Measurements from ENCODE around the gene SCYGR3. TPM values are rescaled to one million over a fixed set of nuclear protein-coding genes. Genes with fewer than 3 reads are reported as not detected.

SCYGR3 gene
- total RNA-seq, 1 donor from 2014 or later: not detected

GRCh38 chr2:227578642-227579041 is 36.0 kb downstream of the SCYGR3 start:
- Mint-ChIP-seq H3K4me1 (no peaks in the 10 kb centered on the region), H3K27ac (ENCODE audit: unreplicated experiment) (no peak overlapping the region), H3K9me3 (peaks cover 11% of the 10 kb centered on the region), H3K36me3 (ENCODE audit: low read depth) (peaks cover 11% of the 10 kb centered on the region), H3K4me3 (no peak overlapping the region), H3K27me3 (ENCODE audit: low read depth) (no peaks in the 10 kb centered on the region)
- DNase-seq (ENCODE audit: low read depth, low spot score): no peak
- TF ChIP-seq CTCF (conservative IDR thresholded peaks at IDR 0.05): no peak

DNA sequence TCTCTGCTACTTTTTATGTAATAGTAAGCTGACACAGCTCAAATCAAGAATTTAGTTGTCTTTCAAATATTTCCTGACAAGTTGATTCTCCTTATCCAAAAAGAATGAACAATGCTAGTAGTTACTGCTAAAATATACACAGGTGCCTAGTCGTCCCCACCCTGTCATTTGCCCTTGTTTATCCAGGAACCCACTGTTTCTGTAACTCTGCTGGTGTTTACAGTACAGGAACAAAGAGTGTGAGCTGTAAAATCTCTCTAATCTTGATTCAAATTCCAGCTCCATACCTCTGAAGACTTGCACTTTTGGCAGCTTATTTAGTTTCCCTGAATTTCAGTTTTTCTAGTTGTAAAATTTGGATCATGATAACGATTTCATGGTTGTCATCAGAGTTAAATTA is 37.1 kb downstream of the SCYGR3 start:
- Mint-ChIP-seq H3K4me3 (no peak overlapping the region), H3K36me3 (ENCODE audit: low read depth) (peaks cover 9% of the 10 kb centered on the region), H3K27me3 (ENCODE audit: low read depth) (no peaks in the 10 kb centered on the region), H3K9me3 (peaks cover 9% of the 10 kb centered on the region), H3K27ac (ENCODE audit: unreplicated experiment) (no peak overlapping the region), H3K4me1 (no peaks in the 10 kb centered on the region)
- no peak for TF ChIP-seq CTCF (conservative IDR thresholded peaks at IDR 0.05)
- DNase-seq (ENCODE audit: low read depth, low spot score): no peak

- Mint-ChIP-seq H3K4me1 (no peaks in the 10 kb centered on the region), H3K4me3 (no peak overlapping the region), H3K27me3 (ENCODE audit: low read depth) (no peaks in the 10 kb centered on the region), H3K36me3 (ENCODE audit: low read depth) (peaks cover 2% of the 10 kb centered on the region), H3K27ac (ENCODE audit: unreplicated experiment) (no peak overlapping the region), H3K9me3 (peaks cover 6% of the 10 kb centered on the region)
- TF ChIP-seq CTCF (conservative IDR thresholded peaks at IDR 0.05): no peak
- no peak for DNase-seq (ENCODE audit: low read depth, low spot score)
Measured at GRCh38 chr2:227576812-227577211, 37.8 kb downstream of the SCYGR3 start.

GRCh38 chr2:227576110-227576509 is 38.5 kb downstream of the SCYGR3 start:
- H3K27me3 Mint-ChIP-seq (ENCODE audit: low read depth): no peaks in the 10 kb centered on the region
- TF ChIP-seq CTCF (conservative IDR thresholded peaks at IDR 0.05): no peak
- H3K36me3 Mint-ChIP-seq (ENCODE audit: low read depth): peaks cover 2% of the 10 kb centered on the region
- H3K9me3 Mint-ChIP-seq: peaks cover 5% of the 10 kb centered on the region
- DNase-seq (ENCODE audit: low read depth, low spot score): no peak
- no peaks in the 10 kb centered on the region for H3K4me1 Mint-ChIP-seq
- H3K4me3 Mint-ChIP-seq: no peak overlapping the region
- H3K27ac Mint-ChIP-seq (ENCODE audit: unreplicated experiment): no peak overlapping the region

GRCh38 chr2:227570615-227571014 is 44.0 kb downstream of the SCYGR3 start:
- Mint-ChIP-seq H3K27ac (ENCODE audit: unreplicated experiment) (no peak overlapping the region), H3K4me3 (no peak overlapping the region), H3K27me3 (ENCODE audit: low read depth) (no peaks in the 10 kb centered on the region), H3K36me3 (ENCODE audit: low read depth) (no peaks in the 10 kb centered on the region), H3K4me1 (no peaks in the 10 kb centered on the region), H3K9me3 (peaks cover 3% of the 10 kb centered on the region)
- no peak for DNase-seq (ENCODE audit: low read depth, low spot score)
- TF ChIP-seq CTCF (conservative IDR thresholded peaks at IDR 0.05): no peak

DNA sequence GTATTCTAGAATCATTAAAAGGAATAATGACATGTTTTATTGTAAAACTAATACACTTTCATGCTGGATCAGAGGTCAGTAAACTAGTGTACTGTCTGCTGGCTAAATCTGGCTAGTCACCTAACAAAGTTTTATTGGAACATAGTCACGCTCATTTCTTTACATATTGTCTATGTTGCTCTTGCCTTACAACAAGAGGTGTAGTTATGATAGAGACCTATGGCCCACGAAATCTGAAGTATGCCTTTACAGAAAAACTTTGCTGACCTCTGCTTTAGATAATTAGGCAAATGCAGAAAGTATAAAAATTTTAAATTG is 45.8 kb downstream of the SCYGR3 start:
- Mint-ChIP-seq H3K9me3 (peaks cover 3% of the 10 kb centered on the region), H3K4me1 (no peaks in the 10 kb centered on the region), H3K4me3 (no peak overlapping the region), H3K27me3 (ENCODE audit: low read depth) (no peaks in the 10 kb centered on the region), H3K27ac (ENCODE audit: unreplicated experiment) (no peak overlapping the region), H3K36me3 (ENCODE audit: low read depth) (no peaks in the 10 kb centered on the region)
- DNase-seq (ENCODE audit: low read depth, low spot score): no peak
- TF ChIP-seq CTCF (conservative IDR thresholded peaks at IDR 0.05): no peak

Measured in neural crest cell (in vitro differentiated cells).